Karpas-422 (cell line): Measurements from ENCODE around the gene CROCC2. TPM values are rescaled to one million over a fixed set of nuclear protein-coding genes. Genes with fewer than 3 reads are reported as not detected.

Source experiments
- DNase-seq: peaks from one replicate; pipeline ENCODE4 v3.0.0-alpha.2; 2015
- H2AFZ ChIP-seq: fragments of 200-600 bp; sonication (generic); 2 replicates; pipeline ENCODE4 v1.6.1; 2014; ENCODE audit warnings: antibody characterized with exemption, low read length, mixed read lengths
- H3K27ac ChIP-seq: fragments of 200-600 bp; sonication (generic); 2 replicates; pipeline ENCODE4 v1.5.1; 2014; ENCODE audit warnings: mild to moderate bottlenecking, low read length, moderate library complexity
- H3K27me3 ChIP-seq: fragments of 200-600 bp; sonication (generic); 2 replicates; pipeline ENCODE4 v1.6.1; 2014; ENCODE audit warnings: low read length, mixed read lengths
- H3K36me3 ChIP-seq: fragments of 200-600 bp; sonication (generic); 2 replicates; pipeline ENCODE4 v1.6.1; 2014; ENCODE audit warnings: low read length, mixed read lengths; ENCODE audit not compliant: insufficient read depth
- H3K4me1 ChIP-seq: fragments of 200-600 bp; sonication (generic); 2 replicates; pipeline ENCODE4 v1.6.1; 2014; ENCODE audit warnings: mild to moderate bottlenecking, low read length, mixed read lengths
- H3K4me2 ChIP-seq: fragments of 200-600 bp; sonication (generic); 2 replicates; pipeline ENCODE4 v1.6.1; 2014; ENCODE audit warnings: low read length, low read depth, mild to moderate bottlenecking; ENCODE audit not compliant: poor library complexity, severe bottlenecking
- H3K4me3 ChIP-seq: fragments of 200-600 bp; sonication (generic); 2 replicates; pipeline ENCODE4 v1.5.1; 2014; ENCODE audit warnings: mild to moderate bottlenecking, antibody characterized with exemption, low read length, mixed read lengths
- H3K79me2 ChIP-seq: fragments of 200-600 bp; sonication (generic); 2 replicates; pipeline ENCODE4 v1.6.1; 2014; ENCODE audit warnings: mild to moderate bottlenecking, low read length, mixed read lengths
- H3K9ac ChIP-seq: fragments of 200-600 bp; sonication (generic); 2 replicates; pipeline ENCODE4 v1.6.0; 2014; ENCODE audit warnings: low read length
- H3K9me2 ChIP-seq: fragments of 200-600 bp; sonication (generic), shearing (Covaris generic); replicated peaks from 2 replicates; pipeline ENCODE4 v1.6.0; 2014; ENCODE audit warnings: mild to moderate bottlenecking, low read length, moderate library complexity; ENCODE audit not compliant: insufficient read depth
- H3K9me3 ChIP-seq: fragments of 300-700, 200-600 bp; sonication (generic); 2 replicates; pipeline ENCODE4 v1.6.1; 2014; ENCODE audit warnings: low read length, mixed read lengths
- H4K20me1 ChIP-seq: fragments of 200-600 bp; sonication (generic); 2 replicates; pipeline ENCODE4 v1.6.1; 2014; ENCODE audit warnings: mild to moderate bottlenecking, antibody characterized with exemption, low read length, low read depth; ENCODE audit not compliant: insufficient read depth
- total RNA-seq: library from RNA; depleted of rRNA; stranded (reverse); fragments of >200 nt; shearing (Covaris generic); gene quantifications from 2 replicates; pipeline ENCODE4 v1.2.3, GENCODE V29; 2014; ENCODE audit warnings: low replicate concordance

The CROCC2 gene
- total RNA-seq, 1 experiment from 2014 or later: not detected

DNA sequence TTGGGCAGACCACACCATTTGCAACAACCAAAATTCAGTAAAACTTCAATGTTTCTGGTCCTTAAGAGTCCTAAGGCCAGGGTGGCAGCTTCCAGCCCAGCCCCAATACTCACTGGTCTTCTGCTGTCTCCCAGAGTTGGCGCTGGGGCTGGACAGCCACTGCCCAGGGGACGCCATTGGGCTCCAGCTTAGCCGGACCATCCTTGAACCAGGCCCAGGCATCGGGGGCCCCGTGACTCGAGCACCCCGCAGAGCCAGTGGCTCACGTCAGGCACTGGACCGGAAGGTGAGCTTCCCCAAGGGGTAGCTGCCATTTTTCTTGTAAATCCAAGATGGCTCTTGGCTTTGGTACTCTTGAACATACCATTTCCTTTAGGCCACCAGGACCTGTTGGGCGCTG, 114.1 kb downstream of the CROCC2 start:
- H3K4me2 ChIP-seq: no peak overlapping the region
- no peak for DNase-seq
- no peaks in the 10 kb centered on the region for H3K9me3 ChIP-seq
- no peaks in the 10 kb centered on the region for H4K20me1 ChIP-seq
- no peak overlapping the region for H3K4me3 ChIP-seq
- H3K79me2 ChIP-seq: no peaks in the 10 kb centered on the region
- H3K9me2 ChIP-seq: no peaks in the 10 kb centered on the region
- no peak overlapping the region for H3K27ac ChIP-seq
- H3K9ac ChIP-seq: no peak overlapping the region
- H3K27me3 ChIP-seq: no peaks in the 10 kb centered on the region
- no peaks in the 10 kb centered on the region for H3K36me3 ChIP-seq
- no peak overlapping the region for H2AFZ ChIP-seq
- H3K4me1 ChIP-seq: no peaks in the 10 kb centered on the region

DNA sequence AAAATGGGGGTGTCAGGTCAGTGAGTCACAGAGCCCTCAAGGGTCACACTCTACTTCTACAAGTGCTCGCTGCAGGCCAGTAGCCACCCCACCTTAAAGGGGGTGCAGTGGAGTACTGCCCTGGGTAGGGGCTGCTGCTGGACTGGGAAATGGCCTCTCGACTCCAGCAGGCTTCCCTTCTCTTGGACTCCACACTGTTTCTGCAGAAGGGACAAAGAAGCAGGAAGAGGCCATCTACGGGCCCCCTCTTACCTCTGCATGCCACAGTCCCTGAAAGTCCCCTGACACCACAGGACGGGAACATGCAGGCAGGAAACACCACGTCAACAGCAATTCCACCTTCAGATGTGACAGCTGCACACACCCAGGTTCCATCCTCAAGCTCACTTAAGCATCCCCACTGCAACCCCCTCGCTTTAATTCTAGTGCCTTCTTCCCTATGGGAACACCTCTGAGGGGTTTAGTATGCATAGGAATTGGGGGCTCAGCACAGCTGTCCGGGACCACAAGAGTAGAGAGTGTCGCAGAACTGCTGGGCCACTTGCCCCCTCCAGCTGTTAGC, 114.6 kb downstream of the CROCC2 start:
- Histone ChIP-seq H3K27me3 (no peaks in the 10 kb centered on the region), H3K9me3 (no peaks in the 10 kb centered on the region), H3K27ac (no peak overlapping the region), H3K4me1 (no peaks in the 10 kb centered on the region), H3K9ac (no peak overlapping the region), H3K4me2 (no peak overlapping the region), H3K79me2 (no peaks in the 10 kb centered on the region), H3K36me3 (no peaks in the 10 kb centered on the region), H4K20me1 (no peaks in the 10 kb centered on the region), H3K9me2 (no peaks in the 10 kb centered on the region), H3K4me3 (no peak overlapping the region), H2AFZ (no peak overlapping the region)
- DNase-seq: no peak

DNA sequence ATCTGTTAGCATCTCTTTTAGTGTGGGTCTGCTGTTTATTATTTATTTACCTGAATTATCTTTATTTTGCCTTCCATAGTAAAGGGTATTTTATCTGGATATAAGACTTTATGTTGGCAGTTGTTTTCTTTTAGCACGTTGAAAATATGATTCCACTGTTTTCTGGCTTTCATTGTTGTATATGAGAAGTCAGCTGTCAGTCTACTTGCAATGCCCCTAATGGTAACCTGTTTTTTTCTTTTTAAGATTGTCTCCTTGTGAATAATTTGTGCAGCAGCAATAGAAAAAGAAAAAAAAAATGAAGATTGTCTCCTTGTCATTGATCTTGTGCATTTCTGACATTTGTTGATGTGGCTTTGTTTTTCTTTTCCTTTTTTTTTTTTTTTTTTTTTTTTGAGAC, 119.5 kb downstream of the CROCC2 start:
- Histone ChIP-seq H2AFZ (no peak overlapping the region), H3K9me2 (no peaks in the 10 kb centered on the region), H3K4me3 (no peak overlapping the region), H3K4me2 (no peak overlapping the region), H4K20me1 (no peaks in the 10 kb centered on the region), H3K4me1 (no peaks in the 10 kb centered on the region), H3K27ac (no peak overlapping the region), H3K27me3 (no peaks in the 10 kb centered on the region), H3K79me2 (no peaks in the 10 kb centered on the region), H3K9me3 (peaks cover 8% of the 10 kb centered on the region; the same call in 1 of the 2 replicates), H3K36me3 (no peaks in the 10 kb centered on the region), H3K9ac (no peak overlapping the region)
- DNase-seq: no peak

DNA sequence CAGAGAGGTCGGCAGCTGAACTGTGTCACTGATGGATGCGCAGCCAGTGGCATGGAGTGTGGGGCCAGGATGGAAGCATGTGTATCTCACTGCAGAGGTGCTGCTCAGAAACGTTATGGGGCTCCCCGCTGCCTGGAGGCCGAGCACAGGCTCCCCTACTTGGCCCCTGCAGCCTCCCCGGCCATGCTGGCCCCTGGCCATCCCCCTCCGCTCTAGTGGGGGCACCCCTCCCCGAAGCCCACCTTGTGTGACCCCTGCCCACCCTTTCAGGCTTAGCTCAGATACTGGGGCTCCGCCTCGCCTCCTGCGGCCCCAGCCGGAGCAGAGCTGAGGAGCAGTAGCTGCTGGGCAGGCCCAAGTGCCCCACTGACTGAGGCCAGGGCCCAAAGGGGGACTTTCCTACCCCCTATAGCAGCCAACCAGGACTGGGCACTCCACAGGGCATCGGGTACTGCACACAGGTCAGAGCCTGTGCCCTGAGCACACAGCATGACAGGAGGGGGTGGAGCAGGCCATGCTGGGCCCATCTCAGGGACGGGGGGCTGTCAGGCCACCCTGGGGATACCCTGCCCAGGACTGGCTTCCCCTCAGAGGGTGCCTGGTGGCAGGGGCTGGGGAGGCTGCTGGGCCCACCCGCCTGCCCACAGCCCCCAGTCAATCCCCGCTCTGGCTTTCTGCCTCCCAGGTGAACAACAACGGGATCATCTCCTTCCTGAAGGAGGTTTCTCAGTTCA, 123.6 kb downstream of the CROCC2 start:
- no peaks in the 10 kb centered on the region for H3K9me2 ChIP-seq
- H3K9ac ChIP-seq: no peak overlapping the region
- H3K36me3 ChIP-seq: no peaks in the 10 kb centered on the region
- H4K20me1 ChIP-seq: no peaks in the 10 kb centered on the region
- H3K4me1 ChIP-seq: peaks cover under 1% of the 10 kb centered on the region
- peaks cover 8% of the 10 kb centered on the region; the same call in 1 of the 2 replicates for H3K9me3 ChIP-seq
- H3K4me3 ChIP-seq: no peak overlapping the region
- DNase-seq: no peak
- H3K27ac ChIP-seq: no peak overlapping the region
- H2AFZ ChIP-seq: no peak overlapping the region
- no peaks in the 10 kb centered on the region for H3K79me2 ChIP-seq
- H3K4me2 ChIP-seq: no peak overlapping the region
- H3K27me3 ChIP-seq: no peaks in the 10 kb centered on the region

DNA sequence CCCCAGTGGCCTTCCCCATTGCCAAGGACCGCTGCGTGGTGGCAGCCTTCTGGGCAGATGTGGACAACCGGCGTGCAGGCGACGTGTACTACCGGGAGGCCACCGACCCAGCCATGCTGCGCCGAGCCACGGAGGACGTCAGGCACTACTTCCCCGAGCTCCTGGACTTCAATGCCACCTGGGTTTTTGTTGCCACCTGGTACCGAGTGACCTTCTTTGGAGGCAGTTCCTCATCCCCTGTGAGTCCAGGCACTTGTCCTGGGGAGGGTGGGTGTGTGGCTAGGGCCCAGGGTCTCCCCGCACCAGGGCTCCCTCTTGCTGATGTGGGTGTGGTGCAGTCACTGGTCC, 124.2 kb downstream of the CROCC2 start:
- H3K4me1 ChIP-seq: peaks cover 6% of the 10 kb centered on the region

DNA sequence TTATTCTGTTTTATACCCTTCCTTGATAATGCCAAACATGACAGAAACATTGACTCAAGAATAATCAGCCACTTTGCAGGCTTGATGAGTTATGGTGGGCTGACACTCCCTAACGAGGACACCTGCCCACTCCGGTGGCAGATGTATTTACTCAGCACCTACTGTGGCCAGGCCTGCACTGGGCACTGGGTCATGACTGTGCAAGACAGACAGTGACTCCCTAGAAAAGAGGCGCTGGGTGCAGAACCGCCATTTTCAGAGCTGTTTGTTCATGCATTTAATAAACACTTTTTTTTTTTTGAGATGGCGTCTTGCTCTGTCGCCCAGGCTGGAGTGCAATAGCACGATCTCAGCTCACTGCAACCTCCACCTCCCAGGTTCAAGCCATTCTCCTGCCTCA, 124.7 kb downstream of the CROCC2 start:
- Histone ChIP-seq H3K36me3 (no peaks in the 10 kb centered on the region), H3K9me2 (no peaks in the 10 kb centered on the region), H4K20me1 (no peaks in the 10 kb centered on the region), H3K4me1 (peaks cover 8% of the 10 kb centered on the region), H3K9ac (no peak overlapping the region), H3K27me3 (no peaks in the 10 kb centered on the region), H3K4me2 (no peak overlapping the region), H3K4me3 (no peak overlapping the region), H3K79me2 (no peaks in the 10 kb centered on the region), H3K27ac (no peak overlapping the region), H2AFZ (no peak overlapping the region), H3K9me3 (peaks cover 8% of the 10 kb centered on the region; the same call in 1 of the 2 replicates)
- DNase-seq: no peak

More for the DNA sequence above, 124.2 kb downstream of the CROCC2 start:
- no peak overlapping the region for H3K27ac ChIP-seq
- no peak overlapping the region for H3K4me2 ChIP-seq
- no peaks in the 10 kb centered on the region for H3K27me3 ChIP-seq
- DNase-seq: no peak
- H4K20me1 ChIP-seq: no peaks in the 10 kb centered on the region
- H3K9me2 ChIP-seq: no peaks in the 10 kb centered on the region
- peaks cover 8% of the 10 kb centered on the region; the same call in 1 of the 2 replicates for H3K9me3 ChIP-seq
- H3K36me3 ChIP-seq: no peaks in the 10 kb centered on the region
- no peak overlapping the region for H2AFZ ChIP-seq
- H3K79me2 ChIP-seq: no peaks in the 10 kb centered on the region
- H3K4me3 ChIP-seq: no peak overlapping the region
- H3K9ac ChIP-seq: no peak overlapping the region

DNA sequence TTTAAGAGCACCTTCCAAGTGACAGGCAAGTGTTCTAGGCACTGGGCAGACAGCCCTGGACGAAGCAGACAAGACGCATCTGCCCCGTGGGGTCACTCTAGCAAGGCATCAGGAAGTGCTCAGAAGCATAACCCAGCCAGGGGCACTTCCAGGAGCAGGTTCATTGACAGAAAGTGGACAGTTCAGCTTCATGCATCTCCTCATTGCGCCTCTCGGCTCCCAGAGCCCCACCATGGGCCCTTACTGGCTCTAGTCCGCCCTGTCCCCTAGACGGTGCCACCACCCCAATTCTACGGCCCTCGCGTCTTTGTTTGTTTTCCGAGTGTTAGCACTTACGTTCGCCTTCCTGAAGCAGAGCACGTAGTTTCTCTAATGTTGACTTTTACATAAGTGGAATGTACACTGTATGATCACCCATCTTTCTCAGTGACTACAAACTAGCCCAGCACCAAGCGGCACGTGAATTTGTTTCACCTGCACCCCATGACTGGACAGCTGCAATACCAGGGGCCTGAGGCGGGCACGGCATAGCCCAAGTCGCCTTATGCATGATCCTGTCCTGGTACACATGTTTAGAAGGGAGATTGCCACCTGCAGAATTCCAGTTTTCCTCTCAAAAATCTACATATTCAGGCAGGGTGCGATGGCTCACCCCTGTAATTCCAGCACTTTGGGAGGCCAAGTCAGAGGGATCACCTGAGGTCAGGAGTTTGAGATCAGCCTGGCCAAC, 125.5 kb downstream of the CROCC2 start:
- no peak for DNase-seq
- Histone ChIP-seq H3K4me3 (no peak overlapping the region), H3K27me3 (no peaks in the 10 kb centered on the region), H3K4me2 (no peak overlapping the region), H3K27ac (no peak overlapping the region), H3K9me2 (no peaks in the 10 kb centered on the region), H3K4me1 (peaks cover 15% of the 10 kb centered on the region), H3K79me2 (no peaks in the 10 kb centered on the region), H2AFZ (no peak overlapping the region), H3K9me3 (peaks cover 2% of the 10 kb centered on the region; the same call in 1 of the 2 replicates), H3K9ac (no peak overlapping the region), H3K36me3 (no peaks in the 10 kb centered on the region), H4K20me1 (no peaks in the 10 kb centered on the region)

DNA sequence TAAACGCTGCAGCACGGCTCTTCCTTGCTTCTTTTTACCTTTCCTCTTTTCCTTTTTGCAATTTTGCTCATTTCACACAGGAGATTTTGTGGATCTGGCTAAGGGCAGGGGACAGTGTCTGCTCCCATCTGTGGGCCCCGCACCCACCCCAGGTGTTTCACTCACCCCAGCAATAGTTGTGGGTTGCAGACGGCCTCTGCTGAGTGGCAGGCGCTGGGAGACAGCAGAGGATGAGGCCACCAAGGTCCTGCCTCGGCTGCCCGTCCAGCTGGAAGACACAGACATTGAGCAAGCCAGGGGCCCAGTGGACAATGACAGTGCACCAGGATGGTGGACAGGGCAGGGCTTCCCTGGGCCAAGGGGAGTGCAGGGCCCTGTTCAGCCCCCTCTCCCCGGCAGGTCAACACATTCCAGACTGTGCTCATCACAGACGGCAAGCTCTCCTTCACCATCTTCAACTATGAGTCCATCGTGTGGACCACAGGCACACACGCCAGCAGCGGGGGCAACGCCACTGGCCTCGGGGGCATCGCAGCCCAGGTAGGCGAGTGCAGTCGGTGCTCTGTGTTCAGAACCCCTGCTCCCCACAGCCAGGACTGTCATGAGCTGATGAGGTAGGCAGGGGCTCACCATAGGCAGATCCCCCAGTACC, 127.3 kb downstream of the CROCC2 start:
- H3K4me3 ChIP-seq: no peak overlapping the region
- no peak overlapping the region for H2AFZ ChIP-seq
- 0 out of 2 replicates have a peak, but pooled peaks cover under 1% of the 10 kb centered on the region for H4K20me1 ChIP-seq
- no peaks in the 10 kb centered on the region for H3K36me3 ChIP-seq
- no peak overlapping the region for H3K4me2 ChIP-seq
- no peak overlapping the region for H3K9ac ChIP-seq
- DNase-seq: no peak
- H3K27ac ChIP-seq: no peak overlapping the region
- peaks cover 33% of the 10 kb centered on the region for H3K4me1 ChIP-seq
- H3K27me3 ChIP-seq: 0 out of 2 replicates have a peak, but pooled peaks cover 2% of the 10 kb centered on the region
- H3K9me3 ChIP-seq: no peaks in the 10 kb centered on the region
- no peaks in the 10 kb centered on the region for H3K79me2 ChIP-seq
- no peaks in the 10 kb centered on the region for H3K9me2 ChIP-seq
